Testis (tissue), 2 donors: ENCODE results near the gene NCS1.

Experiments
- CTCF ChIP-seq, 3 experiments: fragments of 450-650 bp in 2 of 3; fragments of 200-600 bp in 1 of 3; sonication (generic) in 1 of 3; IDR thresholded peaks; one replicate each; pipeline ENCODE4 v1.5.1; 2016 to 2019; ENCODE audit warnings: antibody characterized with exemption in 3 of 3, mild to moderate bottlenecking in 2 of 3, moderate library complexity in 1 of 3
- POLR2A ChIP-seq: fragments of 450-650 bp; IDR thresholded peaks from one replicate; pipeline ENCODE4 v1.6.1; 2017; ENCODE audit warnings: antibody characterized with exemption, mild to moderate bottlenecking, moderate library complexity

- TF ChIP-seq CTCF (IDR thresholded peaks at IDR 0.05) (no peak), POLR2A (no peak)
These were observed 717 bp upstream of the NCS1 start for GRCh38 chr9:130171226-130172148.
